NCI-H774 (cell line): ENCODE measurements around the gene FBXW11.
"Not testable (repeated sequence)": the region's sequence is repeated elsewhere in the genome, so short reads cannot be mapped to it uniquely, and the experiment has no call there.

Experiments
- DNase-seq: peaks from one replicate; lab custom pipeline; 2025; lab: John Stamatoyannopoulos, UW

Gene FBXW11

DNA sequence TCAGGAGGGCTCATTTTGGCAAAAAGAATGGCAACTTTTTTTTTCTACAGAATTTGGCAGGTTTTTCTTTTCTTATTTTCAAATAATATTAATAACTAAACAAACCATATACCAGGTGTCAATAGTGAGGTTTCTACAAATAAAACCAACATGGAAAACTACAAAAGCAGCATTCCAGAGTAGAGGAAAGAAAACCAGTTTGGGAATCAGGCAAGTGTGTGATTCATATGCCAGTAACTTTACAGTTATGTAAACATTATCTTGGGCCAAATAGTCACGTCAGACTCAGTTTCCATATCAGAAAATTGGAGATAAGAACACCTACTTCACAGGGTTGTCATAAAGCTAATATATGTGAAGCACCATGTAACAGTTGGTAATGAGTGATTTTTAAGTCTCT, 51.7 kb downstream of the FBXW11 start:
- DNase-seq: no peak

DNA sequence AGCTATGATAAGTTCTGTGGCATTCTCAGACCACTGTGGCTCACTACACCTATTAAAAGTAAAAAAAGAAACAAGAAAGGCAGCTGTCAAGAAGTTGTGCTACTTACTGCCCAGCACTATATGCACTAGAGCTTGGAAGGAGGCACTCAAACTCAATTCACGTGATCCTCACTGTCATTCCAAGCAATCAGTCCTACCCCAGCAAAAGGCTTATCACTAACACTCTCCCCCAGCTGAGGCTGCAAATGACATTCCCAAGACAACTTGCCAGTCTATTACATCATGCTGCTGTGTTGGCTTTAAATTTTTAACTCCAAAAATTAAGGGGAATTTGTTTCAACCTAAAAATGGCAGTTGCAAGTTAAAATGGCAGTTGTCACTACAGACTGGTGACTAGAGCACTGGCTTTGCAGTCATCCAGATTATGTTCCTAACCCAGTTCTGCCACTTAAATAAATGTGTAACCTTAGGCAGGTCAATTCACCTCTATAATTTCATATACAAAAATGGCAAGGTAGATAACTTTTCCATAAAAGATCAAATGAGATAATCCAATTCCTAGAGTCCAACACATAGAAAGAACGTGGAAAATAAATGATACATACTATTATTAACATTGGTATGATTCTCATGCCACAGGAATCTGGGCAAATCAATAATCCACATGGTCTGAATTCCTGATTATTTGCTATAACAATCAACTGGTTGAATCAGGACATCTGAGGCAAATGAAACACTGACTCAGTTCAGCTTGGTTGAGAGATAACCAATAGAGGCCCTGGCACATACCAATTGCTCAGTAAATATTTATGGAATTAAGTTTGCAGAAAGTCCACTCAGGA, 52.4 kb downstream of the FBXW11 start:
- DNase-seq: no peak

DNA sequence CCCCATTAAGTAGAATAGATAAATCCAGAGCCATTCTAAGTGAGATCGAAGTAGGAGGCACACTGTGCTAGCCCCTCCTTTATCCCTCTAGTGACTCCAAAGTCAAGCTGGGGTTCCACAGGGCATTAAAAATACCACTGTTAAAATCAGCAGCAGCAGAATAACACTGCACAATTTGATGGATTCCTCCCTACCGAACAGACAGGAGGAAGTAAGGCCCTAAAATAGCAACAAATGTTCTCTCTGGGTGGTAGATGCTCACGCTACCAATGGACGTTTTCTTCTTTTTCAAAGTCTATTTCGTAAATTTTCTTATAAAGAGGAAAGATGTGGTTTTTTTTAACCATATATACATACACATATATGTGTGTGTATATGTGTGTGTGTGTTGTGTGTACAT, 54.4 kb downstream of the FBXW11 start:
- no peak for DNase-seq

DNA sequence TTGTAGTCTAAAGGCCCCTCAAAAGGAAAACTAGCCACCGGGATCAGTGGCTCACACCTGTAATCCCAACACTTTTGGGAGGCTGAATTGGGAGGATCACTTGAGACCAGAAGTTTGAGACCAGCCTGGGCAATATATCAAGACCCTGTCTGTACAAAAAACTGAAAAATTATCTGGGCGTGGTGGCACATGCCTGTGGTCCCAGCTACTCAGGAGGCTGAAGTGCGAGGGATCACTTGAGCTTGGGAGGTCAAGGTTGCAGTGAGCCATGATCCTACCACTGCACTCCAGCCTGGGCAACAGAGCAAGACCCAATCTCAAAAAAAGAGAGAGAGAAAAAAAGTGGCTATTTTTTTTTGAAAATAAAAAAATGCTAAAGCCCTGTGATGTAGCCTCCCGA, 55.2 kb downstream of the FBXW11 start:
- no peak for DNase-seq

DNA sequence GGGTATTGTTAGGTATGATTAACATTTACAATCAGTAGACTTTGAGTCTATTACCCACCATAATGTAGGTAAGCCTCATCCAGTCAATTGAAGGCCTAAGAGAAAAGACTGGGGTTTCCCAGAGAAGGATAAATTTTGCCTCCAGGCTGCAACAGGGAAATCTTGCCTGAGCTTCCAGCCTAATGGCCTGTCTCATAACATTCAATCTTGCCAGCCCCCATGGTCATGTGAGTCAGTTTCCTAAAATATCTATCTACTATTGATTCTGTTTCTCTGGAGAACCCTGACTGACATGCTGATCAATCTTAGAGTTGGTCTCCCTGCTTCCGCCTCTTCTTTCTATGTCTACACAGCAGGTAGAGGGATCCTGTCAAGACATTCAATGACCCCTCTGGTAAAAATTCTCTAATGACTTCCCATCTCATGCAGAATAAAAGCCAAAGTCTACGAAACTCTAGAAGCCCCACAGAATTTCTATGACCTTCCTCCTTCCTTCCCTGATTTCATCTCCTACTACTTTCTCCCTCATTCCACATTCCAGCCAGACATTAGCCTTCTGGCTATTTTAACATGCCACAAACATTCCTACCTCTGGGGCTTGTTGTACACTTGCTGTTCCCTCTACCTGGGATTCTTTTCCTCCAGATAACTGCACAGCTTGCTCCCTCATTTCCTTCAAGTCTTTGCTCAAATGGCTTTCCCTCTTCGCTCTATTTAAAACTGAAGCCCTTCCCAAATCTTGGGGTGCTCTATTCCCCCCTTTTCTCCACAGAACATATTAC, 60.2 kb downstream of the FBXW11 start:
- DNase-seq: no peak

DNA sequence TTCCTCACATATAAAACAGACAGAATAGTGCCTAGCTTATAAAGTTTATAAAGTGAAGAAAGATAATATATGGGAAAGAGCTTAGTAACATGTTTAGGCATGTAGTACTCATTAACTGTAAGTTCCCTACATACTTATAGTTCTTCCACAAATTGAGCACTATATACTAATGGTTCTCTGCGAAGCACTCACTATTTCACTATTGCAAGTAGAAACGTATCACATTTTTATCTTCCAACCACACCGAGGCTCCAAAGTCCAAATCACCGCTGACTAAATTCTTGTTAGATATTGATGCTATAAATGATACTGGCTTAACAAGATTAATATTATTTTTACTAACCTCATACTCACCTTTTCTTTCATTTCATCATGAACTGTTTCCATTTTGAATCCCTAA, 61.0 kb downstream of the FBXW11 start:
- DNase-seq: no peak

DNA sequence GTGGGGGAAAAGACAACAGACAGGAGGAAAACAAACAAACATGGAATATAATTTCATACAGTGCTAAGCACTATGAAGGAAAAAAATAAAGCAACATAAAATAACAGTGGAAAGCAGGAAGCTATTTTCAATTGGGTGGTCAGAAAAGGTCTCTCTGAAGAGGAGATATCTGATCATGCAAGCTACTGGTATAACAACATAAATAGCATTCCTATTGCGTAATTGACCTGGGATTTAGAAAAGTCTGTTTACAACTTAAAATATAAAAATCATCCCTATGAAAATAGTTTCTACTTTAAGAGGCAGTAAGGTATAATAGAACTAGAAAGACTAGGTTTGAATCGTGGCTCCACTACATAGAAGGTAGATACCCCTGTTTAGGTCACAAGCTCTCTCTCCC, 61.4 kb downstream of the FBXW11 start:
- no peak for DNase-seq

DNA sequence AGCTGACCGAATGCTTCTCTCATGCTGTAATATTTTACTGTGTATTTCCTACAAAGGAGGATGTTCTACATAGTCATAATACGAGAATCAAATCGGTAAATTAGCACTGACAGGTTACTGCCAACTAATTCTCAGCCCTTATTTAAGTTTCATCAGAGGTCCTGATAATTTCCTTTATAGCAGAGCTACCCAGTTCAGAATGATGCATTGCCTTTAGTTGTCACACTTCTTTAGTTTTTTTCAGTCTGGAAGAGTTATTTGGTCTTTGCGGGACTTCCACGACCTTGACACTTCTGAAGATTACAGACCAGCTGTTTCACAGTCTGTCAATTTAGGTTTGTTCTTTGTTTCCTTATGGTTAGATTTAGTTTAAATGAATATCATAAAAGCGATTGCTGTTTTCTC, 64.3 kb downstream of the FBXW11 start:
- not testable (repeated sequence) for DNase-seq

DNA sequence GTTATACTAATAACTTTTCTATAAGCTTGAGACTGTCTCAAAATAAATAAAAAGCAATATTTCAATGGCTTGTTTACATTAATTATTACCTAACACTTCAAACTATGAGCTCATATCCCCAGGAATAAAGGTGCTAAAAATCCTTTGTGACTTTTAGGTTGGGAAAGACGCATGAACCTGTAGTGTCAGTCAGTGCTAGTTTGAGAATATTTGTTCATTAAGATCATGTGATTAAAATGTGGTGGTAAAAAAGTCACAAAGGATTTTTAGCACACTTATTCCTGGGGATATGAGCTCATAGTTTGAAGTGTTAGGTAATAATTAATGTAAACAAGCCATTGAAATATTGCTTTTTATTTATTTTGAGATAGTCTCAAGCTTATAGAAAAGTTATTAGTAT, 64.8 kb downstream of the FBXW11 start:
- not testable (repeated sequence) for DNase-seq

DNA sequence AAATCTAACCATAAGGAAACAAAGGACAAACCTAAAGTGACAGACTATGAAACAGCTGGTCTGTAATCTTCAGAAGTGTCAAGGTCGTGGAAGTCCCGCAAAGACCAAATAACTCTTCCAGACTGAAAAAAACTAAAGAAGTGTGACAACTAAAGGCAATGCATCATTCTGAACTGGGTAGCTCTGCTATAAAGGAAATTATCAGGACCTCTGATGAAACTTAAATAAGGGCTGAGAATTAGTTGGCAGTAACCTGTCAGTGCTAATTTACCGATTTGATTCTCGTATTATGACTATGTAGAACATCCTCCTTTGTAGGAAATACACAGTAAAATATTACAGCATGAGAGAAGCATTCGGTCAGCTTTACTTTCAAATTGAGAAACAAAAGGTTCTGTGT, 65.2 kb downstream of the FBXW11 start:
- not testable (repeated sequence) for DNase-seq

DNA sequence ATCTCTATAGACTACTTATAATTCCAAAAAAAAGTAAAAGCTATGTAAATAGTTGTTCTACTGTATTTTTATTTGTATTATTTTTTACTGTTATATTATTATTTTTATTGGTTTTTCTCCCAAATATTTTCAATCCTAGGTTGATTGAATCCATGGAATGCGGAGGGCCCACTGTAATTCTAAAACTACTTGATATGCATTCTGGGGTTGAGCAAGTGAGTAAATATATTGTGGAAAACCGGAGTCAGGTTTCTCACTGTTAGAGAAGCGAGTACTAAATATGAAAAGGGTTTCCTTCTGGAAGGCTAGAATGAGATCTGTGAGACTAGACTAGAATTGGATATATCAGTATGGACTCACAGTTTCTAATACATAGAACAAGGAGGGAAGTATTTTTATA, 66.5 kb downstream of the FBXW11 start:
- no peak for DNase-seq

DNA sequence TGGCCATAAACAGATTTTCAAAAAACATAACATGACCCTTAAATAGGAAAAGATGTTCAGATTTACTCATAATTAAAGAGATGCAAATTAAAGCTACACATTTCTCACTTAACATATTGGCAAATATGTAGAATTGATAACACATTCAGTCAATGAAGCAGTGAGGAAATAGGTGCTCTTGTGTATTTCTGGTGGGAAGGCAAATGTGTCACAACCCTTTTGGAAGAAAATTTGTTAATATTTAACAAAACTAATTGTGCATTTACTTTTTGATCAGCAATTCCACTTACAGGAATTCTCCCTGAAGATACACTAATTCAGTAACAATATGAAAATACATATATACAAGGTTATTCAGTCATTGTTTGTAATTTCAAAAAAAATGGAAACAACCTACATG, 68.1 kb downstream of the FBXW11 start:
- DNase-seq: no peak

DNA sequence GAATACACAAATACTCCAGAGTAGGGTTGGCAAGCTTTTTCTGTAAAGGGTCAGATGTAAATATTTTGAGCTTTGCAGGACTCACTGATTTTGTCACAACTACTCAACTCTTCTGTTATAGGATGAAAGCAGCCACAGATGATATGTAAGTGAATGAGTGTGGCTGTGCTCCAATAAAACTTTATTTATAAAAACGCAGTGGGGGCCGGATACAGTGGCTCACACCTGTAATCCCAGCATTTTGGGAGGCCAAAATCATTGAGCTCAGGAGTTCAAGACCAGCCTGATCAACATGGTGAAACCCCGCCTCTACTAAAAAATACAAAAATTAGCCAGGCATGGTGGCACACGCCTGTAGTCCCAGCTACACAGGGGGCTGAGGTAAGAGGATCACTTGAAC, 69.1 kb downstream of the FBXW11 start:
- no peak for DNase-seq

DNA sequence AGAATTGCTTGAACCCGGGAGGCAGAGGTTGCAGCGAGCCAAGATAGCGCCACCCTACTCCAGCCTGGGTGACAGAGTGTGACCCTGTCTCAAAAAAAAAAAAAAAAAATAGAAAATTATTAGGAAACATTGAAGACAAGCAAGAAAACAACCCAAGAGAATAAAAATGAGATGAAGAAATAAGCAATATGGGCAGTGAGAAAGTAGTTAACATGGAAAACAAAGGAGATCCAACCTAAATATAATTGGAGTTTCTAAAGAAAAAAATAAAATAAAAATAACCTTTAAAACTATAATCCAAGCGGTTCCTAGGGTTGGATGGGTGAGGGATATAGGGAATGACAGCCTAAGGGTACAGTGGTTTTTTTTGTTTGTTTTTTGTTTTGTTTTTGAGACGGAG, 71.9 kb downstream of the FBXW11 start:
- no peak for DNase-seq

DNA sequence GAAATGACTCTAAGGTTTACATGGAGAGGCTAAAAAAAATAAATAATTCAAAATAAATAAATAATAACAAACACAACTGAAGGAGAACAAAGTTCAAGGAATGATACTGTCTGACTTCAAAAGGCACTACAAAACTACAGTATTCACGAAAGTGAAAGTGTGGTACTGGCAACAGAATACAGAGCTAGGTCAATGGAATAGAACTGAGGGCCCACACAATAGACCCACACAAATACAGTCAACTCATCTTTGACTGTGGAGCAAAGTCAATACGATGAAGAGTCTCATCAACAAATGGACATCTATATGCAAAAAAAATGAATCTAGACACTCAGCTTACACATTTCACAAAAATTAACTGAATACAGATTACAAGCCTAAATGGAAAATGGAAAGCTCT, 75.3 kb downstream of the FBXW11 start:
- DNase-seq: no peak

DNA sequence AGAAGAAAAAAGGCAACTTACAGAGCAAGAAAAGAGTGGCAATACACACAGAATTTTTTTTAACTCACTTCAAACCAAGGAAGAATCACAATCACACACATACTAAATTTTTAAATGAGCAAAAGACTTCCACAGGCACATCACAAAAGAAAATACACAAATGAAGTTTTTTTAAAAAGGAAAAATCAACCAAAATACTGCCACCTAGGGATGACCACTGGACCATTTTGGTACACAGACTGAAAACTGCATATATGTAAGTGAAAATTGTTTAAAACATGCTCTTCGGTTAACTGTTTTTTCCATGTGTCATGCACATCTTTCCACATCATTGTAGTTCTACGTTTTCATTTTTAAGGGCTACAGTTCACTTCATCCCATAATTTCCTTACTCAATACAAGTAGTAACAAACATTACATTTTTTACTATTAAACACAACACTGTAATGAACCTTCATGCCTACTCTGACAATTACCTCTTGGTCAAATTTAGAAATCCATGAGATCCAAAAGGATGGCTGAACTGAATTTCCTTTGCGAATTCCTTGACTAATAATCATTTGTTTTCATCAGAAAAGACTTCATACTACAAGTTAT, 79.0 kb downstream of the FBXW11 start:
- DNase-seq: no peak

DNA sequence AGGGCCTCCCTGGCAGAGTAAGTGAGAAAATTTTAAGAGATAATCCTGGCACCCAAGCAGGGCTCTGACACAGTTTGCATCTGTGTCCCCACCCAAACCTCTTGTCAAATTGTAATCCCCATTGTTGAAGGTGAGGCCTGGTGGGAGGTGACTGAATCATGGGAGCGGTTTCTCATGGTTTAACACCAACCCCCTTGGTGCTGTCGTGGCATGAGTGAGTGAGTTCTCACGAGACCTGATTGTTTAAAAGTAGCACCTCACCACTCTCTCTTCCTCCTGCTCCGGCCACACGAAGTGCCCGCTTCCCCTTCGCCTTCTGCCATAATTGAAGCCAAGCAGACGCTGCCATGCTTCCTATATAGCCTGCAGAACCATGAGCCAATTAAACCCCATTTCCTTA, 80.1 kb downstream of the FBXW11 start:
- no peak for DNase-seq

DNA sequence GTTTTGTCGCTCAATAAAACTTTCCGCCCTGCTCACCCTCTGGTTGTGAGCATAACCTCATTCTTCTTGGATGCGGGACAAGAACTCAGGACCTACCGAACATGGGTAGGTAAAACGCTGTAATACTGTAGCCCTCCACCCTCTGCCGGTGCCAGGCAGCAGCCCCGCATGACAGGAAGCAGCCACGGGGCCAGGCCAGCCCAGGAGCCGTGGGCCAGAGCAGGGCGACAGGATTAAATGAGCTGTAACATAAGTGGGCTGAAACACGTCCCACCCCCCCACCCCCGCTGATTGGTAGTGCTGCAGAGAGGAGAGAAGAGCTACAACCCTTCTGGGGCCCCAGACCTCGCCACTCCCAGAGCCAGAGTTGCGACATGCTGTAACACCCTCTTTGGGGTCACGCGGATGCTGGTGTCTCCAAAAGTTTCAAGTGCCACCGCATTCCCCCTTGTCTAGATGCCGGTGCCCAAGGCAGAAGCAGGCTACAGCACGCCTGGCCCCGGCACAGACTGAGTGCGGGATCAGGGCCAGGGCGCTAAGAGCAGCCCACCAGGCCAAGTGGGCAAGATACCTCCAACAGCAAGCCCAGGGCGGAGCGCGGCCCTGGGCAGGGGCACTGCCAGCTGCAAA, 81.8 kb downstream of the FBXW11 start:
- no peak for DNase-seq

DNA sequence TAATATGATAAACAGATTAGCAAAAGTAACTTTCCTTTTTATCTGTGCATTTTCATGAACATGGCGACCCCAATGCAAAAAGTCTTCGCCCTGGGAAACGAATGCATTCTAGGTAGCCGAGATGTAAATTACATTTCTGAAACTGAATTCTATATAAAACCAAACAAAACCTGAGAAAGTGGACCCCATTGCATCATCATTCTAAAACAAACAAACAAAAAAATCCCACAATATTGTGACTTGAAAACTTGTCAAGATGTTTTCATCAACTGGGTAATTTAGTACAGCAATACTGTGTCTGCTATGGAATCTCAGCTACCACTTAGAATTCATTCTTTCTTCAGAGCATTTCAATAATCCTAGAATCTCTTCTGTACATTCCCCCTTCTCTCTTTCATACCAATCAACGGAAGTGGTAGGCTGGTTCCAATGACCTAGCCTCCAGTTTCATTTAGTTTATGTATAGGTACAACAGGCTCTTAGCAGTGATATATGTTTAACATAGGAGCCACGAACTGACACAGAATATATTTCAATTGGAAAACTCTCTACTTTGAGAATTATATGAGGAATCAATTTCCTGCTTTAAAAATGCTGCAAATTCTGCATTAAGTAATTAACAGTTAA, 85.6 kb downstream of the FBXW11 start:
- DNase-seq: no peak

DNA sequence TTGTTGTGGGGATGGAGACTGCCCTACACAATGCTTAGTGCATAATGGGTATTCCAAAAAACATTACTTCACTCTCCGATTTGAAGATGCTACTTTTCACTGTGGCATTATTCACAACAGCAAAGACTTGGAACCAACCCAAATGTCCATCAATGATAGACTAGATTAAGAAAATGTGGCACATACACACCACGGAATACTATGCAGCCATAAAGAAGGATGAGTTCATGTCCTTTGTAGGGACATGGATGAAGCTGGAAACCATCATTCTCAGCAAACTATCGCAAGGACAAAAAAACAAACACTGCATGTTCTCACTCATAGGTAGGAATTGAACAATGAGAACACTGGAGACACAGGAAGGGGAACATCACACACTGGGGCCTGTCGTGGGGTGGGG, 90.7 kb downstream of the FBXW11 start:
- not testable (repeated sequence) for DNase-seq

DNA sequence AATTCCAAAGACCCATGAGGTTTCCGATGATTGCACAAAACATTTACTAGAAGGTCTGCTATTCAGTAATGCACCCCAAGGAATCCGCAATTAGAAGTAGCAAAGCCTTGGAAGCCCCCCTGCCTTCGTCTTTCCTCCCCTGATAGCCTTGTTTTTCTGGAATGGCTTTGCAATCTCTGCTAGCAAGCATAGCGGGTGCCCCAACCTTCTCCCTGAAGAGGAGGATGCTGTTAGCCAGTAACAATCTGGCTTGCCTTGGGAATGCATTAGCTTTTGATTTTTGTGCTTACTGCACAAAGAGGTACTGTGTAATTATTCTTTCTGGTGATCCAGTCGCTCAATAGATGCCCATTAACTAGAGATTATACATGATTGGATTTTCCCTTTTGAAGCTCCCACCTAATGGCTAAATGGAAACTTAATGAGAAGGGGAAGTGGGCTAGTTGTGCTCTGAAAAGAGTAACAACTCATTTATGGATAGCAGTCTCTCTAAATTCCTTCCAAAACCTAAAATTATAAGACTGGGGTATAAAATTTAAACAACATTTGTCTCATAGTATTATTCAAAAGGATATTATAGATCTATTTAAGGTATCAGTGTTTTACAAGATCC, 91.6 kb downstream of the FBXW11 start:
- no peak for DNase-seq

DNA sequence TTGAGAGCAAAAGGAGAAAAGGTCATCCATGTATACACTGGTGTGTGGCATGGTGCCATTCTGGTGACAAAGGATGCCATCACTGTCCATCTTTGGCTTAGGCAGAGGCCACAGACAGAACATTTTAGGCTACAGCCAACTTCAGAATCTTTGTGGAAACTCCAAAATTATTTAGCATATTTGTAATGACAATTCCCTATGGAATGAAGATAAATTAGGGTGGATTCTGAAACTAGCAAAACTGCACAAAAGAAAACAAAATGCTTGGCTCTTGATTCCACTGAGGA, 92.5 kb downstream of the FBXW11 start:
- no peak for DNase-seq
